Stimulated activated CD4-positive, alpha-beta T cell treated with anti-CD3 and anti-CD28 coated beads, Interleukin-1b, Interleukin-23, amount 100 ng/mL, for 1 hour (primary cell): Measurements from ENCODE around the gene ISYNA1.
A peak's percentile ranks its signal among the peaks of the same experiment; 100 is the strongest.

Experiments used
- DNase-seq, 2 donors: peaks; one replicate each; pipeline ENCODE4 v3.0.0-alpha.2; 2020; ENCODE audit warnings: low read depth in 2 of 2

The ISYNA1 gene

DNA sequence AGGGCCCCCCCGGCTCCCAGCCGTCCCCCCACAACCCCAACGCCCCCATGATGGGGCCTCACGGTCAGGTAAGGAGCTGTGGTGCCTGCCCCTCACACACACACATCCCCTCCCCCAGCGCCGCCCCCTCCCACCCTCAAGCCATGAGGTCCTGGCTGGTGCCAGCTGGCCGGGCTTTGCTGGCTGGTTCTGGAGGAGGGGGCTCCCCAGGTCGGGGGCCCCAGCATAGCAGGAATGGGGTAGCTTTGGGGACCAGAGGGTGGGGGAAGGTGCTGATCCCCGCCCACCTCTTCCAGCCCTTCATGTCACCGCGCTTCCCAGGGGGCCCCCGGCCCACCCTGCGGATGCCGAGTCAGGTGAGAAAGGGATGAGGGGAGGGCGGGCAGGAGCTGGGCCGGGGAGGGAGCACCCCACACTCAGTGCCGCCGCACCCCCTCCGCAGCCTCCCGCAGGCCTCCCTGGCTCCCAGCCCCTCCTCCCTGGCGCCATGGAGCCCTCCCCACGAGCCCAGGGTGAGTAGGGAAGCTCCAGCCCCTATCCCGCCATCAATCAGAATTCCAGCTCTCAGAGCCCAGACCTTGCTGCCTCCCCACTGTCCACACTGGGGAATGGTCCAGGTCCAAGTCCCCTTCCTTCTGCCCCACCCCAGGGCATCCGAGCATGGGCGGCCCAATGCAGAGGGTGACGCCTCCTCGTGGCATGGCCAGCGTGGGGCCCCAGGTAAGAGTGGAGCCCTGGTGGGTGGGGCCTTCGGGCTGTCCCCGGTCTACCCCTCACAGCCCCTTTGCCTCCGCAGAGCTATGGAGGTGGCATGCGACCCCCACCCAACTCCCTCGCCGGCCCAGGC lies 6.4 kb downstream of the ISYNA1 start:
- no peak for DNase-seq

DNA sequence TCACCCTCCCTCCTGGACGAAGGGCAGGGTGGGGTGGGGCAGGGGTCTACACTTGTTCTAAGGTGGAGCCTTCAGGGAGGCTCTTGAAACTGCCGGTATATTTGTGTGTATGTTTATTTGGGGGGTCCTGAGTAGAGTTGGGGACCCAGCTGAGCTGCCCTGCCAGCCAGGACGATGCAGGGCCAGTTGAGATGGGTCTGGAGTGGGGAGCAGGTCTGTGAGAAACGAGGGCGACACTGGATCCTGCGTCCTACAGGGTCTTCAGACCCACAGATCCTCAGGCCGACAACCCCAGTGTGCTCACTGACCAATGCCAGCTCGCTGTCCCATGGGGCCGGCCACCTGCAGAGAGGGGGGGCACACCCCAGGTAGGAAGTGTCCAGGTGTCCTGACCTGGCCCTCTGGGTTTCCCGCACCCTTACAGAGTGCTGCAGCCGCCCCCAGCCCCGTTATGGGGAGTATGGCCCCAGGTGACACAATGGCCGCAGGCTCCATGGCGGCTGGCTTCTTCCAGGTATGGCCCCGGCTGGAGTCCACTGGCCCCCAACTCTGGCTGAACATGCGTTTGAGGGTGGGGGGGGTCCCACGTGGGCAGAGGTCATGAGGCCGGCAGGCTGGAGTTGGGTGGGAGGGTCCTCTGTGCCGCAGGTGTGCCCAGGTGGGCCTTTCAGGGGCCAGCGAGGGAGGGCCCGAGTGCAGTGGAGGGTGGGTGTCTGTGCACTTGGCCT lies 7.4 kb downstream of the ISYNA1 start:
- no peak for DNase-seq

DNA sequence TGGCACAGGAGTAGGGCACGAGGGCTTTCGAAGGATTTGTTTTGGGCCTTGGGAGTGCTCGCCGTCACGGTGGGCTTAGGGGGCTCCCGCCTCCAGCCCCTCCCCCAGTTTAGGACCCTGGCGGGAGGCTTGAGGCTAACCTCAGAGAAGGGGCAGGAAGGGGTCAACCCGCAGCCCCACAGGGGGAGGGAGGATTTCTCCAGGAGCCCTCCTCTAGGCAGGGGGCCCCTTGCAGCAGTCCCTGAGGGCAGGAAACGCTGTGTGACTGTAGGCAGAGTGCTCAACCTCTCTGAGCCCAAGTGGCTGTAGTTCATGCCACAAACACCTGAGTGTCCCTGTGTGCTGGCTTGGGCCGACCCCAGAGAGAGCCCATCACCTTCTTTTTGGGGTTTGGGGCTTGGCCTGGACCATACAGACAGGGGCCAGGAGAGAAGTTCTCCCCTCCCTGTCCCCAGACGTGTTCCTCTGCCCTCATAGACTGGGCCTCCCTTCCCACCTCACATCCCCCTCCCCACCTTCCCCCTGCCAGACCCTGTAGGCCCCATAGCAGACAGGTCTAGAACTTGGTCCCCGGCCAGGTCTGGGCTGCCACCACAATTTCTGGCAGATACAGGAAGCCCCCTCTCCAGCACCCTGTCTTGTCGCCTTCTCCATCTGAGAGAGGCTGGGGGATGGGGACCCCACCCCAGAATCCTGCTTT lies 8.1 kb downstream of the ISYNA1 start:
- no peak for DNase-seq

GRCh38 chr19:18428787-18429674 lies 8.9 kb downstream of the ISYNA1 start:
- peak in 1 of 2 donors; percentile 56 for DNase-seq

DNA sequence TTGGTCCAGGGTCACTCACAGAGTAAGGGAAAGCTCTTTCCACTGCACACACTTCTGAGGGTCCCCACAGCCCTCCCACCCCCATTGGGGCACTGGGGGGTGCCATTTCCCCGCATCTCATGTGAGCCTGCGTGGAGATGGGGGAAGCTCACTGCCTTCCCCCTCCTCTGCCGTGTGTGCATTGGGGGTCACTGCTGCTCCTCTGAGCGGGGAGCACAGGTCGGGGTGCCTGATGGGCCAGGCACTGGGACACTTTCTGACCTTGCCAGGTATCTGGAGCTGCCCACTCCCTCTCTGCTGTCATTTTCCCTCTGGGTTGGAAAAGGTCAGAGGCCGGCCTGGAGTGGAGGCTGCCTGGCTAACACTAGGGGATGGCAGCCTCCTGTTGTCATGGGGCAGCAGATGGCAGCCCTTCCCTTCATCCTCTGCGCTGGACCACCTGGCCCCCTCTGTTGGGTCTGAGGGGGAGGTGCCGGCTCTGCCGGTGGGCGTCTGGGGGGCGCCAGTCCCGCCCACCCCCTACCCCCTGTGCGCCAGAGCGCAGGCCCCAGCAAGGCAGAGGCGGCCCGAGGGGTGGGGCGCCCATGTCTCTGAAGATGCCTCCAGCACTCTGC lies 9.7 kb downstream of the ISYNA1 start:
- DNase-seq, result no peak

GRCh38 chr19:18427743-18428113 lies 10.2 kb downstream of the ISYNA1 start:
- DNase-seq, result no peak

DNA sequence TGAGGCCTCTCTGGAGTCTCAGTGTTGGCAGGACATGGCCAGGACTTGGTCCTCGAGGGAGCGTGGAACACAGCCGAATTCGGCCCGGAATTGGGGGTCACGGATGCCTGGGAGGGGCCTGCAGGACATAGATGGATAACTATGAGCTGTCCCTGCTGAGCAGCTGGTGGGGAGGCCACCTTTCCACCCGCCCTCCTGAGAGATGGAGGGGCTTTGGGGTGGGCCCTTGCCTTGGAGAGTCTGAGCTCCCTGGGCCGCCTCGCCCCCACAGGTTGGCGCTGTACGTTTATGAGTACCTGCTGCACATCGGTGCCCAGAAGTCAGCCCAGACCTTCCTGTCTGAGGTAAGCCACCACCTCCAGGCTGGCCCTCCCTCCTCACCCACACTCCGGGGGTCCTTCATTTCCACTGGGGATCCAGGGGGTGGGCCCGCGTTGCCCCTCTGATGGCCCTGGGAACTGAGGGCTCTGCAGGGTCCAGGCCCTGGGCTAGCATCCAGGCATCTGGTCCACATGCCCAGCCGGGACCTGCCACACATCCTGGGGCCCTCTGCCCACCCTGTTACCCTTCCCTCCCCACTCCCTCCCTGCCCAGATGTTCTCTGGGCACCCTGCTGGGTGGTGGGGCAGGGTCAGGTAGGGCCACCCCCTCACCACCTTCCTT lies 10.7 kb downstream of the ISYNA1 start:
- DNase-seq, result no peak

DNA sequence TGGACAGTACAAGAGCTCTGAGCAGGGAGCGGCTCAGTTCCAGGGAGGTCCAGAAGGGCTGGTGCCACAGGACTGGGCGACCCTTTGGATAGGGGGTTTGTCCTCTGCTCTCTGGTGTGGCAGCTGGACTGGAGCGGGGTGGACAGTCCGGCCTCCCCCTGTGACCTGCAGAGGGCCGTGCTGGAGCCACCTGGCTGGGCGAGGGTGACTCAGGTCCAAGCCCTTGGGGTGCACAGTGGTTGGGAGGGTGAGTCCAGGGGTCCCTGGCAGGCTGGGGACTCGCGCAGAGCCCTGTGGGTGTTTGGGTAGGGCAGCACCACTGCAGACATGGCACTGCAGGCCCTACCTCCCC lies 11.5 kb downstream of the ISYNA1 start:
- DNase-seq, result no peak

DNA sequence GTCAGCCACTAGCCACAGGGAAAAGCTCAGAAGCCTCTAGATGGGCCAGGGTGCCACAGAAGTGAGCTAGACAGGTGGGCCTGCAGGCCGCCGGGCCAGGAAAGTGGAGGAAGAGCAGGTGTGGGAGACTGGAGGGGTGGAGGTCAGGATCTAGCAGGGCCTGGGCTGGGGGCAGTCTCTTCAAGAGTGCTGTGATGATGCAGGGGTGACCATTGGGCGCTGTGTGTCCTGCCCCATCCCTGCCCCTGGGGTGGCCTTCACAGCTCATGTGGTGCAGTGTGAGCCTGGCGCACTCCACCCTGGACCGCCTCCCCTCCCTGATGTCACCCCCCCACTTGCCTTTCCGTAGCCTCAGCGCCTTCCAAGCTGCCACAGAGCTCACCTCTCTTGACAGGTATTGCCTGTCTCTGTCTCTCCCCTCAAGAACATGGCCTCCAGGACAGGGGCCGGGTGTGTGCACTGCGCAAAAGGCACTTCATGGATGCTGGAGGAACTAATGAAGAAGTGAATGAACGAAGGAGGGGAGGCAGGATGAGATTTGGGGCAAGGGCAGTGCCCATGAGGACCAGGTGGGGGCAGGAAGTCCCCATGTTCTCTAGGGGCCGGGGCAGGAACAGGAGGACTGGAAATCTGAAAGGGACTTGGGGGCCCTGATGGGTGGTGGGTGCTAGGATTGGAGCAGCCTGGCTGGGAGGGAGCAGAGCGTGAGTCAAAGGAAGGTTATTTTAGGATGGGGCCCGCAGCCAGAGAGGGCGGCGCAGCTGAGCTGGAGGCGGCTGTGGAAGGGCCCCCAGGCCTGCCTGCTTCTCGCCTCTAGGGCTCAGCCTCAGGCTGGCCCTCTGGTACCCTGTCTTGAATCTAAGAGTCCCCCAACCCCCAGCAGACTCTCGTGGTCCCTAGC lies 12.2 kb downstream of the ISYNA1 start:
- DNase-seq, result no peak

- no peak for DNase-seq
Measured at GRCh38 chr19:18424890-18425514, 12.9 kb downstream of the ISYNA1 start.

- no peak for DNase-seq
Measured at GRCh38 chr19:18424122-18424889, 13.6 kb downstream of the ISYNA1 start.

GRCh38 chr19:18423258-18424020 lies 14.5 kb downstream of the ISYNA1 start:
- DNase-seq, result no peak

- DNase-seq, result no peak
Measured at GRCh38 chr19:18422530-18423191, 15.3 kb downstream of the ISYNA1 start.

DNA sequence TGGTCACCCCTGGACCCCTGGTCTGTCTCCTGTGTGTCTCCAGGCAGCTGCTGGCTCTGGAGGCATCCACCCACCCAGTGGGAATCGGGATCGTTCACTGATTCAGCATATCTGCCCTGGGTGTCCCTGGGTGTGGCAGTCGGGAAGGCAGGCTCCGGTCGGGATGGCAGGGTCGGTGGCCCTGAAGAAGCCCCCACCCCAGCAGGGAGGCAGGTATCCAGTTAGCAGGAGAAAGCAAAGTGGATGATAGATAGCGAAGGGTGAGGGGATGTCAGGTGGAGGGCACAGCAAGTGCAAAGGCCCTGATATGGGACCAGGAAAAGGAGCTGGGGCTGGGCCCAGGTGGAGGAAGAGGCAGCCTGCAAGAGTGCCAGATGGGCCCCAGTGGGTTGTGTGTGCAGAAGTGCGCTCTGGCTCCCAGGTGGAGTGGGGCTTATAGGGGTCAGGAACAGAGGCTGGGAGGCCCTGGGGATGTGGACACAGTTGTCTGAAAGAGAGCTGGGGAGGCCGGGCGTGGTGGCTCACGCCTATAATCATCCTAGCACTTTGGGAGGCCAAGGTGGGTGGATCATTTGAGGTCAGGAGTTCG lies 16.5 kb downstream of the ISYNA1 start:
- no peak for DNase-seq

DNA sequence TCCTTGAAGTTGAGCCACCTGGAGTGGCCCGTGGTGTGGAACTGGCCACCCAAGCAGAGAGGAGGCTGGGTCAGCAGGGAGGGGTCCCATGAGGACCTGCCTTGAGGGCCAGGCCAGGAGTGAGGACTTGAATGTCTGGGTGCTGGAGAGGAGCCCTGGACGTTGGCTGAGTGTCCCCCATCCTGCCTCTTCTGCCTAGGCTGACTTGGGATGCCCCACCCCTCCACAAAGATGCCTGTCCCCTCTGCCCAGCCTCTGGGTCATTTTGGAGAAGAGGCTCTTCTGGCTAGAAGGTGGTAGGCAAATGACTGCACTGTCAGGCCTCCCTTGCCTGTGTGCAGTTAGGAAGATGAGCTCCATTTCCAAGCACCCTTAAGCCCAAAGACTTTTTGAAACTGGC lies 17.0 kb downstream of the ISYNA1 start:
- no peak for DNase-seq

- no peak for DNase-seq
Measured at GRCh38 chr19:18419699-18420460, 18.1 kb downstream of the ISYNA1 start.
